ENCODE measurements around the gene KLRF1.

The KLRF1 gene

DNA sequence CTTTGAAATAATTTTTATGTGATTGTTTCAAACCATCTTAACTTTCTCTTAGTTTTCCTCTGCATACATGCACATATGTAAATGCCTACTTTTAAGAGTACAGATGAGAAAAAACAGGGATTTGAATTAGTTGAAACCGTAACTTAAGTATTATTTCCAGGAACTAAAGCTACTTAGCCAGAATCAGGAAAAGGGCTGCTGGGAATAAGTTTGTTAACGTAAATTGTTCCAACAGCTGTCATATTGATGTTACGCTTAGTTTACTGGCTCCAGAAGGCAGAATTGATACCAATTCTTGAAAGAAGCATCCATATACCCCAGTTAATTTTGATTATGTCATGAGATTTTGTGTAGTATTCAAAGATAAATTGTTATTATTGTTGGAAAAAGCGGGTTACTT lies 17.9 kb upstream of the KLRF1 start:
- DNase-seq (ENCODE audit: low spot score), result no peak

DNA sequence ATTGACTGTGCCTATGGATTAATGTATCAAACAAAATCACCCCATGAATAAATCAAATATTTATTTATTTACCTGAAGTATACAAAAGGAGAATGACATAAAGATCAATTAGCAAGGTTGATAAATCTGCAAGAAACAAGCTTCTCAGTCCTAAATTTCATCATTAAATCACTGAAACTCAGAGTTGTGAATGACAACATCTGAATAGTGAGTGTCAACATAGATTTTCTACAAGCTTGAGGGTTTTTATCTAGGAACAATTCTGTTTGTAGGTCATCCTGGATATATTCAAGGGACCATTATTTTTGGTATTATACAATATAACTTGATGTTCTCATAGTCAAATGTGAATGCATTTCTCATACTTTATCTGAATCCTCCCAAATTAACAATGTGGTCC lies 17.4 kb upstream of the KLRF1 start:
- DNase-seq (ENCODE audit: low spot score), result no peak

DNA sequence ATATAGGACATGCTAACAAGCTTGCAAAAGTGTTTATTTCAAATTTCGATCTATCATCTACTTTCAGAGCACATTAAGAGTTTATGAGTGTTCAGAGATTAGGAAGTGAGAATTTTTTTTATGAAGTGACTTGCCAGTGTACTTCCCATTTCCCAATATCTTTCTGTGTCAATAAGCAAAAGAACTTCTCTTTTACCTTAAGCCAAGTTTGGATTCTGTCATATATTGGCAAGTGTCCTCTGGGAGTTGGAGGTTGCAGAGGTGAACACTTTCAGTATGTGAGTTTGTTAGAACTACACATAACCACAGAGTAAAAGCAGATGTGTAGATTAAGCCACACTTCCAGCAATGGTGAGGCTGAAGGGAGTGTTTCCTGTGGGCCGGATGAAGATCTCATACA lies 16.6 kb upstream of the KLRF1 start:
- DNase-seq (ENCODE audit: low spot score), result no peak

DNA sequence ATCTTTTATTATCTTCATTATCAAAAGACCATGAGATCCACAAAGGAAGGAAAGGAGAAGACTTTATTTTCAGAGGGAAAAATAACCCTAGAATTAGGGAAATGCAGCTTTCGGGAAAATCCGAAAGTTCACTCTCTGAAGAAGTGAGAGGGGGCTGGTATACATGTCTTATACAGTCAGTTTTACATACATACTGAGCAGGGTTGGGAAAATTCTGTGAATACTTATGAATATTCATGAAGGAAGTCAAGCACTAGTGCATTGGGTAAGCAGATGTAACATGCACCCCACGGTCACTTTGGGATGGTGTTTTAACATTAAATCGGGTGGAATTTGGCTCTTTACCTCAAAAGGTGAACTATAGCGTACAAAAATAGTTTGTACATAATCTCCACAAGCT lies 15.7 kb upstream of the KLRF1 start:
- DNase-seq (ENCODE audit: low spot score), result no peak

DNA sequence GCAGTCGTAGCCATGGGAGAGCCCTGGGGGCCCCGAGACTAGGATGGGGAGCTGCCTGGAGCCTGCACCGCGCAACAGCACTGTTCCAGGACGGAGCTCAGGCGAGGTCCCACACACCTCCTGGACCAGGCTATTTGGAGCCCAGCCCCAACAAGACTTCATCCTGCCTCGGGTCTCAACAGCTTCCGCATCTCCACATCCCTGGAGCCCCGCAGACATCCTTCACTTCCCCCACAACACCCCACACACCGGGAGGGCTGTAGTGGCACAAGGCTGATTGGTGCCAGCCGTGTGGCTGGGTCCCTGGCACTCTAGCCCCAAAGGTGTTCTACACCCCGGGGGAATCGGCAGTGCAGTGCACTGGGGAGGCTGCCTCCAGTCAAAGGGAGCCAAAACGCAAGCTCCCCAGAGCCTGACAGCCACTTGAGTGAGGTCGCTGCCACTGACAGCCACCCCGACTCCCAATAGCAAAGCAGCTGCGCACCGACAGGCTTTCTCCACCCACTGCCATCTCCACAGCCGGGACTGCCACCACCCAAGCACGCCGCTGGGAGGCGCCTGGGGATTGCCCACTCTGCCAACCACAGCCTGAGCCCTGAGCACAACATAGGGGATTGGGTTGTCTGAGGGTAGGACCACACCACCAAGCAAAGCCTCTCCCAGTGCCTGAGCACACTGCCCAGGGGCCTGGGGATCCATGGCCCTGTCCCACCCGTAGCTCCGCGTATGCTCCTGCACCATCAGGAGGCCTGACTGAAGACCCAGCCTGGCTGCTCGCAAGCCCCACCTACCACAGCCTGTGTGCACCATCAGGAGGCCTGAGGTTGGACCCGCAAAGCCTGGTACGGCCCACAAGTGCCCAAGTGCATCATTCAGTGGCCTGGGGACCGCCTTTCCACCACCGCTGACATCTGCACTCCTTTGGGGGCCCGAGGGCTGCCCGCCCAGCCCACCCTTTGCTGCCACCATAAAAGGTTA lies 13.2 kb upstream of the KLRF1 start:
- DNase-seq (ENCODE audit: low spot score), result peak; percentile 81

DNA sequence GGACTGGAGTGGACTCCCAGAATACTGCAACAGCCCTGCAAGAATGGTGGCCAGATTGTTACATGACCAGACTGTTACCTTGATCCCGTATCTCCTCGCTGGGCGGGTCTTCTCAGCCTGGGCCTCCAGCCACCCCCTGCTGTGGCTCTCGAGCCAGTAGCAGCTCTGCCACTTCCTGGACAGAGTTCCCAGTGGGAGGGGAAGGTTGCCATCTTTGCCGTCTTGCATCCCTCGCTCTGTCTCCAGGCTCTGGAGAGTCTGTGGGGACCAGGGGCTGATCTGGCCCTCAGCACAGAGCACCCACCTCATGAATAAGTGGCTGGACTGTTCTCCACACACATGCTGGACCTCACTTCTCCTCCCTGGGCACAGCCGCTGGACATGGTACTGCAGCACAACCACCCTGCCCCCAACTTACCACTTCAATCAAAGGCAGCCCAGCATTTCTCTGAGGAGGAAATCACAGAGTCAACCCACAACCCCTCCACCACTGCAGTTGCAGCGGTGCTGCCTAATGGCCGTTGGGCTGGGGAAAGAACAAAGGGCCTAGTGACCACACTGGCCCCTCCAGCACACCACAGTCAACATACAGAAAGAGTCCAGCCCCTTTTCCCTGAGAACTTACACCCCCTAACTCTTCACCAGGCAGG lies 6.9 kb upstream of the KLRF1 start:
- no peak for DNase-seq (ENCODE audit: low spot score)

DNA sequence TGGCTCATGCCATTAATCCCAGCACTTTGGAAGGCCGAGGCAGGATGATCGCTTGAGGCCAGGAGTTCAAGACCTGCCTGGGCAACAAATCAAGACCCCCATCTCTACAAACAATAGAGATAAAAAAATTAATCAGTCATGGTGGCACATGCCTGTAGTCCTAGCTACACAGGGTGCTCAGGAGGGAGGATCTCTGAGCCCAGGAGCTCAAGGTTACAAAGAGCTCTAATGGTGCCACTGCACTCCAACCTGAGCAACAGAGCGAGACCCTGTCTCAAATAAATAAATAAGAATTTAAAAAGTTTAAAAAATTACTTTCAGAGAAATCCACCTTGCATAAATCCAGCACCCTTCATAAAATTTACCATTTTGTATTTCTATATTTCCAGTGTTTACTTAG lies 2.2 kb downstream of the KLRF1 start:
- no peak for DNase-seq (ENCODE audit: low spot score)

DNA sequence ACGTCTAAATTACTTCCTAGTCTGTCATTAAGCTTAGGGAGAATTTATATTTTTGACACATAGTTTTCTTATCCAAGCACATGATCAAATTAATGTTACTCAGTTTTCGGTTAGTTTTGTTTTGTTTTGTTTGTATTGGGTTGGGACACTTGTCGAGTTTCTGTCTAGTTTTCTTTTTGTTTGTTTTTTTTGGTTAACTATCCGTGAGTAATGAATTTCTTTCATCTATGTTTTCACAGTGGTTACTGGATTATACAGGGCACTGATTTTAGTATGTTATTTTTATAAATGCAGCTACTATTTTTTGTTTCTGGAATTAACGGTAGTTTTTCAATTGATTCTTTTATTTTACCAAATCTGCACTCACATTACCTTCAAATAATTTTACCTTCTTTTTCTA lies 2.7 kb downstream of the KLRF1 start:
- DNase-seq (ENCODE audit: low spot score), result no peak

DNA sequence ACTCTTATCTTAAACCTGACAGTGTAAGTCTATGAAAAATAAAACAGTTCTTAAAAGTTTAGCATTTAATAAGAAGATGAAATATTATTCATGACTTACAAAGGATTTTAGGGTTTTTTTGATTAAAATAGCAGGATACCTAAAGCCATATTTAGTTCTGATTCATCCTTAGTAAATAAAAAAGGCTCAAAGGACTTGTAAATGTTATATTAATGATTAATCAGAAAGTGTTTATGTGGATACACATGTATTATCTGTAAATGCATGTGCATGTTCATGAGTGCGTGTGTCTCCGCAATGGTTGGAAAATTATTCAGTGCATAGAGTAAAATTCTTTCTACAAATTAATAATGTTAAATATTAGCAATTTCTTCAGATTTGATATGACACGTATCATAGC lies 4.4 kb downstream of the KLRF1 start:
- no peak for DNase-seq (ENCODE audit: low spot score)

DNA sequence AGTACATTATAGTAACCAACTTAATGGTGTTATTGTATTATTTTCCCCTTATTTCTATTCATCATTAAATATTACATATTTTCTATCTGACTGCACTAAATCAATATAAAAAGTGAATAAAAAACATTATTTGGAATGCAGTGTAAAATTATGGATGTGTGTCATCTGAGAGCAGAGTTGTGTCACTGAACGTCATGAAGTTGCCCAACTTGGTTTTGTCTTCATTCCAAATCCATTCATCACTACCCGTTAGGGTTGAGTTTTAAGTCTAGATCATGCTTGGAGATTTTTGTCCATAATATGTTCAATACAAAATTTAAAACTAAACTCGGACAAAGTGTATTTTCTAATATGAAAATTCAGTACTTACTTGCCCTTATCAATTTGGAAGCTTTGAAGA lies 16.1 kb downstream of the KLRF1 start:
- no peak for DNase-seq (ENCODE audit: low spot score)

DNA sequence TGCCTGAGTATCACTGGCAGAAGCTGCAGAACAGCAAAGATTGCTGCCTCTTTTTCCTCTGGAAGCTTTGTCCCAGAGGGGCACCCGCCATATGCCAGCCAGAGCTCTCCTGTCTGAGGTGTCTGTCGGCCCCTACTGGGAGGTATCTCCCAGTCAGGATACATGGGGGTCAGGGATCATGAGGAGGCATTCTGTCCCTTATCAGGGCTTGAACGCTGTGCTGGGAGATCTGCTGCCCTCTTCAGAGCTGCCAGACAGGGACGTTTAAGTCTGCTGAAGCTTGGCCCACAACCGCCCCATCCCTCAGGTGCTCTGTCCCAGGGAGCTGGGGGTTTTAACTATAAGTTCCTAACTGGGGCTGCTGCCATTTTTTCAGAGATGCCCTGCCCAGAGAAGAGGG lies 21.6 kb downstream of the KLRF1 start:
- no peak for DNase-seq (ENCODE audit: low spot score)

DNA sequence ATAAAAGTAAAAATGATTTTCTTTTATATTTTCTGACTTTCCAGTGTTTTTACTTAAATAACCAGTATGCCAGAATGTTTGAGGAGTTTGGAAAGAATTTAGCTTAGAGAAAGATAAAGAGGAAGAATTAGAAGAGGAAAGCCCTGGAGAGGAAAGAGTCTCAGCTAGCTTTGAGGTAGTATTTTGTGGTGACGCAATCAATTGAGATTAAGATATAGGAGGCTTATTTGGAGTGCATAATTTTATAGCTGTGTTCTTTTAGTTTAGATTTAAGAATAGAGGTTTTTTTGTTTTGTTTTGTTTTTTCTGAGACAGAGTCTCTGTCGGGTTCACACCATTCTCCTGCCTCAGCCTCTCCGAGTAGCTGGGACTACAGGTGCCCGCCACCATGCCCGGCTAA lies 23.8 kb downstream of the KLRF1 start:
- no peak for DNase-seq (ENCODE audit: low spot score)

DNA sequence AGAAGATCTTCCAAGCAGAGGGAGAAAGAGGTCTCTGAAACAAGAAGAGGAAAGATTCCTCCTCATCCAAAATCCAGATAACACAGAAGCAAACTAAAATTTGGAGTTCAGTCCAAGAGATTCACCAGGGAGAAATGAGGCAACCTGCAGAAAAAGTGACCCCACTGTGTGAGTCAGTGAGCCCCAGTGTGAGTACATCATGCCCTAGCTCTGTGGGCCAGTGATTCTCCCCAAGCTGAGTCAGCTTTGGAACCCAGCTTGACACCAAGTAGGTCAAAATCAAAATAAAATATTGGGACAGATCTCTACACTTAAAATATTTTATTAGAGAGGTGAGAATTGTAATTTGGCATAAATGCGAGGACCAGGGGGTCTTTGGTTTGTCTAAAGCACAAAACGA lies 24.6 kb downstream of the KLRF1 start:
- no peak for DNase-seq (ENCODE audit: low spot score)

DNA sequence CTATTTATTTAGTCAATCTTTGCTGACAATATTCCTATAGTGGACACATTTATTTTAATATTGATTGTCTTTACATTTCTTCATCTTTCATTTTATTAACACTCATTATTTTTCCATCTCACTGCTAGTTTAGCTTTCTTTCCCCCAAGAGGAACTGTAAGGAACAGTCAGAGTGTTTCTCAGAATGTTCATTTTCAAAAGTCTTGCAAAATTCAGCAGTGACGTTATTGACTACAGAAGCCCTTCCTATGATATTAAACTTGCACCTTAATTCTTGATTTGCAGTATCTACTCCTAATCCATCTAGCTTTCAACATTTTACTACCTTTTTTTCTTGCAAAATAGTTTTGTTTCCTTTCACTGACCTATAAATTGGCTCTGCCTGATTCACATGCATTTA lies 28.9 kb downstream of the KLRF1 start:
- no peak for DNase-seq (ENCODE audit: low spot score)

DNA sequence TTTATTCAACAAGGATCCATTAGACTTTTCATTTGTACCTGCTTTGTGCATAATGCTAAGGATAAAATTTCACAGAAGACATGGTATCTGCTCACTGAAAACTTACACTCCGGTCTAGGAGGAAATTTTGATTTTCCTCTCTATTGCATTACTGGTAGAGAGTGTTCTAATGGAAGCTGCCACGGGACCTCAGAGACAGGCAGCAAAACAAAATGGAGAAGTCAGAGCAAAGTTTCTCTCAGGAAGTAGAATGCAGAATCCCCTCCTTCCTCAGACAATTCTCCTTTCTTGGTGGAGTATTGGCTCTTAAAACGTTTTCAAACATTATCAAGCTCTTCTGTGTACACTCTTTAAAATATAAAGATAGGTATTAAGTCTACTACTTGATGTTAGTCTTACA lies 29.6 kb downstream of the KLRF1 start:
- DNase-seq (ENCODE audit: low spot score), result no peak

DNA sequence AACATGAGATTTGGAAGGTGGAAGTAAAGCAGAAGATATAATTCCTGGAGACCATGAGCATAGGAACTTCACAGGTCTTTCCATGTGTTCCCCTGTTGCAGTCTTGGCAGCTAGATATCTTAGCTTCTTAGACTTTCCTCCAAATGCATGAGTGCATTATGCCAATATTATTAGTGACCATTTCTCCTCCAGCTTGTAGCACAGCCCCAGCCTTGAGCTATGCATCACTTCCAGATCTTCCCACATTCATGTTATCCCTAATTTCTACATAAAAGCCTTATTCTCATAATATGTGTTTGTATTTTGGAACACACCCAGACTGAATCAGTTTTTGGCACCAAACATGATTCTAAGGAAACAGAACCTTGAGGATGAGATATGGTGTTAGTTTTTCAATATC lies 30.9 kb downstream of the KLRF1 start:
- no peak for DNase-seq (ENCODE audit: low spot score)

DNA sequence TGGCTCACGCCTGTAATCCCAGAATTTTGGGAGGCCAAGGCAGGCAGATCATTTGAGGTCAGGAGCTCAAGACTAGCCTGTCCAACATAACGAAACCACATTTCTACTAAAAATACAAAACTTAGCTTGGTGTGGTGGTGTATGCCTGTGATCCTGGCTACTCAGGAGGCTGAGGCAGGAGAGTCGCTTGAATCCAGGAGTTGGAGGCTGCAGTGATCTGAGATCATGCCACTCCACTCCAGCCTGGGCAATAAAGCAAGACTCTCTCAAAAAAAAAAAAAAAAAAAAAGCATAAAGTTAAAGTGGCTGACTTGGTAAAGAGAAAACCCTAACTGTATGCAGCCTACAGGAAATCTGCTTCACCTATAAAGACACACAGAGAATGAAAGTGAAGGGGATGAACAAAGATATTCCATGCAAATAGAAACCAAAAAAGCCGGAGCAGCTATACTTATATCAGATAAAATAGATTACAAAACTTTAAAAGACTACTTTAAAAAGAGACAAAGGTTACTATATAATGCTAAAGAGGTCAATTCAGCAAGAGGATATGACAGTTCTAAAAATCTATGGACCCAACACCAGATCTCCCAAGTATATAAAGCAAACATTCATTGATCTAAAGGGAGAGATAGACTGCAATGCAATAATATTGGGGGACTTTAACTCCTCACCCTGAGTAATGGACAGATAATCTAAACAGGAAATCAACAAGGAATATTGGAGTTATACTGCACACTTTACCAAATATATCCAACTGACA lies 37.8 kb downstream of the KLRF1 start:
- no peak for DNase-seq (ENCODE audit: low spot score)

DNA sequence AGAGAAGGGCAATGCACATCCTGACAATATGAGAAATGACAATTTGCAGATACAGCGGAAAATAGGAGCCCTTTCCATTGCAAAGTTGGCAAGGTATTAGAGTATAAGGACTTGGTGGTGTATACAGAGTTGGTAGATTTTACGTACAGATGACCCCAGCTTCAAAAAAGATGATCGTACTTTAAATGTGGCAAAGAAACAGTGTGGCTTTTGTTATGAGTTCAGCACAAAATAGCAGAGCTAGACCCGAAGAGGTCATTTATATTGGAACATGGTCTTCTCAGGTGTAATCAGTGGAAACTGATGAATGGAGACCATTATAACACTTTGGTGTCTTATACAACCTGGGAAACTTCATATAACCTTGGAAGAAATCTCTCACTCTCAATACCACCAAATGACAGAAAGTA lies 39.6 kb downstream of the KLRF1 start:
- no peak for DNase-seq (ENCODE audit: low spot score)

DNA sequence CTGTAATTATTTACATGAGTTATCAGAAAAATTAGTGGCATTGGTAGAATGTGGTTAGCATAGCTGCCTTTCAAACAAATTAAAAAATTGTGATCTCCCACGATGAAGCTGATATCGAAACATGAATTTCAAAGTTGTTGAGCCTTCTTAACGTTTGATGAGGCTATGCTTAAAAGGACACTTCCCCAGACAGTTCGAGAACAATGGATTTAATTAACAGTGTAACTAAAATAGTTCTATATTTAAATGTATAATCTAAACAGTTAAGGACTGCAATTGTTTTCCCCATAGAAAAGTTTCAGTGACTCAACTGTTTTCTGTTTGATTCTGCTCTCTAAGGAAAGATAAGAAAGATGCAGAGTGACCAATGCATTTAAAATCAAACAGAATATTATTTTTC lies 40.2 kb downstream of the KLRF1 start:
- no peak for DNase-seq (ENCODE audit: low spot score)

DNA sequence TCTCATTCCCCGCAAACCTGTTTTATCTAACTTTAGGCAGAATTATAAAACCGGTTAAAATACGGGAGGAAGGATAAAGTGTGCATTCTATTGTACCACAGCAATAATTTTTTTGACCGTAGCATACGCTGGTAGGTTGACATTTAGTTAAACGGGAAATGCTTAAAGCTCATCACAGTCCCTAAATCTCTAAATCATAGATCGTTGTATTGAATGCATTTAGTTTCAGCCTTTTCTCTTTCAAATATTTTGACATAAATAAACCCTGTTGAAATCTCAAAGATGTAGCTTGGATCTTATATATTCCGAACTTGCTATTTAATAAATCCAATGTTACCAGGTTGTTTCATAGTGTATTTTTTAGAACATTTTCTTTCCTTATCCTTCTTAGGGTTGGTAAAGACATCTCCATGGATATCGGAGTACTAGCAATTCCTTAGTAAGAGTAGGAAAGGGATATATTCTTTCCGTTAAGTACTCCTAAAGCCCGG lies 41.1 kb downstream of the KLRF1 start:
- no peak for DNase-seq (ENCODE audit: low spot score)

DNA sequence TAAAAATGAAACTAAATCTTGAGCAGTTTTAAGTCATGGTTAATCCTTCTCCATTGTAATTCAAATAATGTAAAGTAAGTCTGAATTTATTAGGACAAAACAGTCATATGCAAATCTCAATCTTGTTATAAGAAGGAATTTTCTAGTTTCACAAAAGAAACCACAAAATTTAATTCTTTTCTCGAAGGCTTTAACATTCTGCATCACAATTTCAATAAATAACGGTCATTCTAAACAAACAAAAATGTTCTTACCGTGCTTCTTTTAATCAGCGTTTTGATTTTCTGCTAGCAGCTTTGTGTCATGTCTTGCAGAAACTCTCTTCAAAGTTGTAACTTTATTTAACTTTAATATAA lies 41.6 kb downstream of the KLRF1 start:
- DNase-seq (ENCODE audit: low spot score), result no peak

DNA sequence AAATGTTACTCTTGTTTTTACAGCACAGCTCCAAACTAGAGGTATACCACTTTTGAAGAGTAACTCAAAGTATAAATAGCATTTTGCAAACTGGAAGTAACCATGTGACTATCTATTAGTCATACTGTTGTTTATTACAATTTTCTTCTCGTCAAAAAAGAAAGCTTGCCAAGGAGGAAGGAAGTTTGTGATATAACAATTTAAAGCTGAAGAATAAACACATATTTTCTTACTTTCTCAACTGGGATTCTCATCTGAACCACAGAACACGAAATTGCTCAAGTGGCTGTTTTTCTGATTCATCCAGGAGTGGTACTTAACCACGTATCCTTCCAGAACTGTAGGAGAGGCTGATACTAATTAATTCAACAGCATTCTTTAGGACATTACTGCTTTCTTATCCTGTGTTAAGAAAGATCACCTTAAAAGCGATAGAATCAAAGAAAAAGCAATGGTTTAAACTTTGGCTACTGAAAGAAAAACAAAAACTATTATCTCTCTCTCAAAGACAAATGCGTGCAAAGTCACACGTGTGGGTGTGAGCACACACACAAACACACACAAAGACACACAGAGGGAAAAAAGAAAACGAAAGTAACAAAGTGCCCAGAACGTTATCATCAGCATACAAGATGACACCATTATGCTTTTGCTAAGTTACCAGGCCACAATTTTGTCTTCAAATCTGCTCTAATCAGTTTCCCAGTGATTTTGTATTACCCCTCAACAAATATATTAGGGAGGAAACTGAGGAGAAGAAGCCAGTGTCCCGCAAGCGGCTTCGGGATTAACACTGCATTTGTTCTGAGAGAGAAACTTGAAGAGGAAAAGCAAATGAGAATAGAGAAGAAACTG lies 42.3 kb downstream of the KLRF1 start, which contains the start of gene CLEC2B:
Gene CLEC2B, minus strand, starts transcription at position 48 of the 855 bp plus-strand sequence.
- DNase-seq (ENCODE audit: low spot score), result peak; percentile 65
